ENCODE measurements around the gene PAGE4.

Gene PAGE4

GRCh38 chrX:49877397-49878101 lies 48.4 kb downstream of the PAGE4 start:
- H3K27ac ChIP-seq, result peak overlapping the region; percentile 77; the same call in 1 of the 2 replicates
- POLR2A ChIA-PET (ENCODE audit: low non-redundant PET), result no interaction called here
- TF ChIP-seq, protein P1, sequence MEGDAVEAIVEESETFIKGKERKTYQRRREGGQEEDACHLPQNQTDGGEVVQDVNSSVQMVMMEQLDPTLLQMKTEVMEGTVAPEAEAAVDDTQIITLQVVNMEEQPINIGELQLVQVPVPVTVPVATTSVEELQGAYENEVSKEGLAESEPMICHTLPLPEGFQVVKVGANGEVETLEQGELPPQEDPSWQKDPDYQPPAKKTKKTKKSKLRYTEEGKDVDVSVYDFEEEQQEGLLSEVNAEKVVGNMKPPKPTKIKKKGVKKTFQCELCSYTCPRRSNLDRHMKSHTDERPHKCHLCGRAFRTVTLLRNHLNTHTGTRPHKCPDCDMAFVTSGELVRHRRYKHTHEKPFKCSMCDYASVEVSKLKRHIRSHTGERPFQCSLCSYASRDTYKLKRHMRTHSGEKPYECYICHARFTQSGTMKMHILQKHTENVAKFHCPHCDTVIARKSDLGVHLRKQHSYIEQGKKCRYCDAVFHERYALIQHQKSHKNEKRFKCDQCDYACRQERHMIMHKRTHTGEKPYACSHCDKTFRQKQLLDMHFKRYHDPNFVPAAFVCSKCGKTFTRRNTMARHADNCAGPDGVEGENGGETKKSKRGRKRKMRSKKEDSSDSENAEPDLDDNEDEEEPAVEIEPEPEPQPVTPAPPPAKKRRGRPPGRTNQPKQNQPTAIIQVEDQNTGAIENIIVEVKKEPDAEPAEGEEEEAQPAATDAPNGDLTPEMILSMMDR (conservative IDR thresholded peaks at IDR 0.05; ENCODE audit: low read depth), result no peak
- CTCF ChIA-PET, result interaction anchor here (0.6 to 1.0 kb wide), 2 partner anchors 39 to 784 kb away, joined by 5 to 6 read pairs; no protein-coding TSS in a partner anchor
- DNase-seq (ENCODE audit: low spot score), result no peak

- TF ChIP-seq, protein P1 (conservative IDR thresholded peaks at IDR 0.05; ENCODE audit: low read depth), result no peak
- no peak for DNase-seq (ENCODE audit: low spot score)
- peak overlapping the region; percentile 77 for H3K27ac ChIP-seq
- POLR2A ChIA-PET (ENCODE audit: low non-redundant PET), result no interaction called here
- CTCF ChIA-PET, result interaction anchor here (0.6 to 0.9 kb wide), 2 partner anchors 39 to 549 kb away, joined by 3 read pairs; no protein-coding TSS in a partner anchor
These were observed 49.2 kb downstream of the PAGE4 start for GRCh38 chrX:49878128-49878833.

GRCh38 chrX:49878834-49879655 lies 49.9 kb downstream of the PAGE4 start, which contains the start of gene USP27X:
Gene USP27X (plus strand): TSS chrX:49879484. CDS start chrX:49880308, 824 bp downstream.
- TF ChIP-seq, protein P1 (conservative IDR thresholded peaks at IDR 0.05; ENCODE audit: low read depth), result peak; percentile 35
- POLR2A ChIA-PET (ENCODE audit: low non-redundant PET), result no interaction called here
- H3K27ac ChIP-seq, result peak within 1 kb of the TSS; percentile 77
- DNase-seq (ENCODE audit: low spot score), result peak; percentile 53
- CTCF ChIA-PET, result interaction anchor here (0.6 to 0.9 kb wide), 2 partner anchors 40 to 548 kb away, joined by 3 read pairs; no protein-coding TSS in a partner anchor

GRCh38 chrX:49879656-49880277 lies 50.7 kb downstream of the PAGE4 start:
- TF ChIP-seq, protein P1 (conservative IDR thresholded peaks at IDR 0.05; ENCODE audit: low read depth), result no peak
- peak overlapping the region; percentile 77 for H3K27ac ChIP-seq
- peak; percentile 0 for DNase-seq (ENCODE audit: low spot score)
- CTCF ChIA-PET, result no interaction called here
- POLR2A ChIA-PET (ENCODE audit: low non-redundant PET), result no interaction called here

GRCh38 chrX:49880668-49881067 lies 51.6 kb downstream of the PAGE4 start:
- DNase-seq (ENCODE audit: low spot score), result no peak
- no peak overlapping the region for H3K27ac ChIP-seq
- TF ChIP-seq, protein P1 (conservative IDR thresholded peaks at IDR 0.05; ENCODE audit: low read depth), result no peak
- ChIA-PET CTCF (no interaction called here), POLR2A (ENCODE audit: low non-redundant PET) (no interaction called here)

All from RWPE1 (cell line).